ENCODE data around the gene ACTR3. TPM values are rescaled to one million over a fixed set of nuclear protein-coding genes. Genes with fewer than 3 reads are reported as not detected.

The ACTR3 gene
- total RNA-seq, 2 donors from 2014 or later, result 317 to 342 TPM

DNA sequence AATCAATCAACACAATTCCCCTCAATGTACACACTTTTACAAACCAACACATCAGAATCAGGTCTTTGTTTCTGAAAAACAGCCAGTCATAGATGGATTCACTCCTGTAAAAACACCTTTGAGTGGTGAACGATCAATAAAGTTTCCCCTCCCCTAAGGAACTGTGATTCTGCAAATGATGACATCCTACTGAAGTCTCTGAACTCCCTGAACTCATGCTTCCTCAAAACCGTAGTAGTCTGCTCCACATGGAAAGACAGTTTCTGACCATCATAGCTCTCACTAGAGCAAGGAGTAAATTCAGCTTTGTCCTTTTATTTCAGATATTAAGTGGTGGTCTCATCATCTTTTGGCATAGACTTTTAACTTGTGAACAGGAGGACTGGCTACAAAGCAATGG lies 43.5 kb upstream of the ACTR3 start:
- Histone ChIP-seq H3K27me3 (no peaks in the 10 kb centered on the region), H3K27ac (no peak overlapping the region), H3K4me3 (no peak overlapping the region), H3K9ac (ENCODE audit: low read depth in 2 of 2, low read length in 2 of 2) (no peak overlapping the region), H3K9me3 (no peaks in the 10 kb centered on the region), H3K36me3 (no peaks in the 10 kb centered on the region), H3K4me1 (no peaks in the 10 kb centered on the region)
- intact Hi-C loops (cut with DNase I), result no loop called here
- TF ChIP-seq, protein P1, sequence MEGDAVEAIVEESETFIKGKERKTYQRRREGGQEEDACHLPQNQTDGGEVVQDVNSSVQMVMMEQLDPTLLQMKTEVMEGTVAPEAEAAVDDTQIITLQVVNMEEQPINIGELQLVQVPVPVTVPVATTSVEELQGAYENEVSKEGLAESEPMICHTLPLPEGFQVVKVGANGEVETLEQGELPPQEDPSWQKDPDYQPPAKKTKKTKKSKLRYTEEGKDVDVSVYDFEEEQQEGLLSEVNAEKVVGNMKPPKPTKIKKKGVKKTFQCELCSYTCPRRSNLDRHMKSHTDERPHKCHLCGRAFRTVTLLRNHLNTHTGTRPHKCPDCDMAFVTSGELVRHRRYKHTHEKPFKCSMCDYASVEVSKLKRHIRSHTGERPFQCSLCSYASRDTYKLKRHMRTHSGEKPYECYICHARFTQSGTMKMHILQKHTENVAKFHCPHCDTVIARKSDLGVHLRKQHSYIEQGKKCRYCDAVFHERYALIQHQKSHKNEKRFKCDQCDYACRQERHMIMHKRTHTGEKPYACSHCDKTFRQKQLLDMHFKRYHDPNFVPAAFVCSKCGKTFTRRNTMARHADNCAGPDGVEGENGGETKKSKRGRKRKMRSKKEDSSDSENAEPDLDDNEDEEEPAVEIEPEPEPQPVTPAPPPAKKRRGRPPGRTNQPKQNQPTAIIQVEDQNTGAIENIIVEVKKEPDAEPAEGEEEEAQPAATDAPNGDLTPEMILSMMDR (IDR thresholded peaks at IDR 0.05), result no peak
- no peak for DNase-seq

DNA sequence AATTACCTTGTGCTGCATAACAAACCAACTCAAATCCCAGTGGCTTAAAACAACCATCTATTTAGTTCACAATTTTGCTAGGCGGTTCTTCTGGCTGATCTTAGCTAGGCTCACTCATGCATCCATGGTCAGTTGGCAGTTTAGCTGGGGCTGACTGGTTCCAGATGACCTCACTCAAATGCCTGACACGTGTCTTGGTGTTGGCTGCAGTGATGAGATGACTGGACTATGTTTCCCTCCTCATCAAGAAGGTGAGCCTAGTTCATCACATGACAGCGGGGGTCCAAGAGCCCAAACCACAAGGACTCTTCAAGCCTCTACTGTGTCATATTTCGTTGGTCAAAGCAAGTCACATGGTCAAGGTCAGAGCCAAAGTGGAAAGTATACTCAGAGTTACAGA lies 42.7 kb upstream of the ACTR3 start:
- H3K27ac ChIP-seq, result no peak overlapping the region
- H3K36me3 ChIP-seq, result no peaks in the 10 kb centered on the region
- no peaks in the 10 kb centered on the region for H3K27me3 ChIP-seq
- intact Hi-C loops (cut with DNase I), result no loop called here
- no peak overlapping the region for H3K9ac ChIP-seq (ENCODE audit: low read depth in 2 of 2, low read length in 2 of 2)
- H3K4me1 ChIP-seq, result no peaks in the 10 kb centered on the region
- TF ChIP-seq, protein P1 (IDR thresholded peaks at IDR 0.05), result no peak
- no peak for DNase-seq
- no peaks in the 10 kb centered on the region for H3K9me3 ChIP-seq
- no peak overlapping the region for H3K4me3 ChIP-seq

DNA sequence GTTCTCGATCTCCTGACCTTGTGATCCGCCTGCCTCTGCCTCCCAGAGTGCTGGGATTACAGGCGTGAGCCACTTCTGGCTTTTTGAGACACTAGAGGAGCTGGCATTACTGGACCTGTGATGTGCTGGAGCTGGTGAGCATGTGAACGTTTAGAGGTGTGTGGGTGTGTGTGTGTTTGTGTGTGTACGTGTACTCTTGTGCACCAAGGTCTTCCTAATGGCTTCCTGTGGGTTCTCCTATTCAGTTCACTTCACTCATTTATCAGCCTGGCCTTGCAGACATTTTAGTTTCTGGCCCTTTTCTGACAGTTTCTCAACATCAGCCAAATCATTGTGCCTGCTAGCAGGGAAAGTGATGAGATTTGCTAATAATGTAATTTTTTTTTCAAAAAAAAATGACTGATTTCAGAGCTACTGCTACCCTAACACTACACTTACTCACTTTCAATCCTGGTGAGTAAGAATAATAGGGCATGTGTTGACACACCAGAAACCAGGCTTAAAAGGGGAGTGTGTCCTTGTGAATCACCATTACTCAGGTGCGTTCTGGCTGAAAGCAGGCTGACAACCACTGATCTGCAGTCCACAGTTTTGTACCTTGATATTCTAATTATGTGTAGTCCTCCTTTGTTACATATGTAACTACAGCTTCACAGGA lies 41.0 kb upstream of the ACTR3 start:
- no peak overlapping the region for H3K27ac ChIP-seq
- no peaks in the 10 kb centered on the region for H3K36me3 ChIP-seq
- H3K27me3 ChIP-seq, result no peaks in the 10 kb centered on the region
- no peaks in the 10 kb centered on the region for H3K9me3 ChIP-seq
- H3K9ac ChIP-seq (ENCODE audit: low read depth in 2 of 2, low read length in 2 of 2), result no peak overlapping the region
- intact Hi-C loops (cut with DNase I), result no loop called here
- H3K4me1 ChIP-seq, result no peaks in the 10 kb centered on the region
- TF ChIP-seq, protein P1 (IDR thresholded peaks at IDR 0.05), result no peak
- H3K4me3 ChIP-seq, result no peak overlapping the region
- no peak for DNase-seq

DNA sequence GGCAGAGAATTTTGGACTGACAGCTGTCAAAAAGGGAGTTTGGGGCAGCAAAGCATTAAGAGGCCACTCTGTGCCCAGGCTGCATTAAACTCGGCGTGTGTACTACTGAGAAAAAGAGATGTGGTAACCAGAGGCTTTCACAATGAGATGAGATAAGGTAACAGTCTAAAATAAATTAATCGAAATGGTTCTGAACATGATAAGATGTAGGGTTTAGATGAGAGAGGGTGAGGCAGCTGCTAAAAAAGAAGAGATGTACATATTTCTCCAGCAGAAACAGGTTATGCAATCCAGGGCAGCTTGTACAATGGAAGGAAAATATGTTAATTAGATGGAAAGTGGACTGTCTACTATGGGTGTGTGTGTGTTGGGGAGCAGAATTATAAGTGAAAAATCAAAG lies 39.2 kb upstream of the ACTR3 start:
- no peaks in the 10 kb centered on the region for H3K4me1 ChIP-seq
- H3K9ac ChIP-seq (ENCODE audit: low read depth in 2 of 2, low read length in 2 of 2), result no peak overlapping the region
- H3K27ac ChIP-seq, result no peak overlapping the region
- TF ChIP-seq, protein P1 (IDR thresholded peaks at IDR 0.05), result no peak
- DNase-seq, result no peak
- no peaks in the 10 kb centered on the region for H3K36me3 ChIP-seq
- no peaks in the 10 kb centered on the region for H3K9me3 ChIP-seq
- no peak overlapping the region for H3K4me3 ChIP-seq
- intact Hi-C loops (cut with DNase I), result no loop called here
- H3K27me3 ChIP-seq, result no peaks in the 10 kb centered on the region

DNA sequence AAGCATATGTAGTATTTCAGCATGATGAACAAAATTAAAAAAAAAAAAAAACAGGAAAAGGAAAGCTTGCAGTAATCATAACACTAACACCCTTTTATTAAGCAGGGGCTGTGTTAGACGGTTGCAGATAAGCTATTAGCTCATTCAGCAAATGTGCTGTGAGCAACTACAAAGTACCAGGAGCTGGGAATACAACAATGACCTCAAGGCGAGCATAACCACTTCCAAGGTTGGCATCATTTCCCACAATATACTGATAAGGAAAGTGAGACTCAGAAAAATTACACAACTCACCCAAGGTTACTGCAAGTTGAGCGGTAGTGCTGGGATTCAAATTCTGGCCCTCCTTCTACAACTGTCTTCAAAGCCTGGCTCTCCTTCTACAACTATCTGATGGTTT lies 38.2 kb upstream of the ACTR3 start:
- no peak for DNase-seq
- intact Hi-C loops (cut with DNase I), result no loop called here
- no peak overlapping the region for H3K4me3 ChIP-seq
- H3K9ac ChIP-seq (ENCODE audit: low read depth in 2 of 2, low read length in 2 of 2), result no peak overlapping the region
- H3K27me3 ChIP-seq, result no peaks in the 10 kb centered on the region
- no peaks in the 10 kb centered on the region for H3K36me3 ChIP-seq
- TF ChIP-seq, protein P1 (IDR thresholded peaks at IDR 0.05), result no peak
- H3K4me1 ChIP-seq, result no peaks in the 10 kb centered on the region
- no peaks in the 10 kb centered on the region for H3K9me3 ChIP-seq
- H3K27ac ChIP-seq, result no peak overlapping the region
